Astrocyte (in vitro differentiated cells and primary cell): Measurements from ENCODE around the gene PDLIM1. TPM values are rescaled to one million over a fixed set of nuclear protein-coding genes. Genes with fewer than 3 reads are reported as not detected.

ENCODE experiments used
- DNase-seq: peaks from one replicate; pipeline ENCODE4 v3.0.0-alpha.2; 2010; ENCODE audit warnings: low read depth
- FAIRE-seq: peaks from 2 replicates; lab custom pipeline; 2011; peaks lifted over from hg19 to GRCh38; lab: Jason Lieb, UNC
- H2AFZ ChIP-seq: 2 replicates; pipeline ENCODE4 v1.6.0; 2012; ENCODE audit warnings: low read depth, low read length, inconsistent platforms
- H3K27ac ChIP-seq: 2 replicates; pipeline ENCODE4 v1.5.1; 2011; ENCODE audit warnings: low read depth, low read length, inconsistent platforms
- H3K27me3 ChIP-seq: 2 replicates; pipeline ENCODE4 v1.6.0; 2011; ENCODE audit warnings: low read length, inconsistent platforms; ENCODE audit not compliant: insufficient read depth
- H3K36me3 ChIP-seq: 2 replicates; pipeline ENCODE4 v1.5.1; 2011; ENCODE audit warnings: low read length, inconsistent platforms; ENCODE audit not compliant: insufficient read depth
- H3K4me1 ChIP-seq: 2 replicates; pipeline ENCODE4 v1.5.1; 2011; ENCODE audit warnings: low read length, inconsistent platforms; ENCODE audit not compliant: insufficient read depth
- H3K4me2 ChIP-seq: 2 replicates; pipeline ENCODE4 v1.6.0; 2012; ENCODE audit warnings: low read length, inconsistent platforms
- H3K4me3 ChIP-seq: 2 replicates; pipeline ENCODE4 v1.5.1; 2011; ENCODE audit warnings: low read depth, mild to moderate bottlenecking, low read length, inconsistent platforms; ENCODE audit not compliant: insufficient read depth
- H3K79me2 ChIP-seq: 2 replicates; pipeline ENCODE4 v1.6.0; 2012; ENCODE audit warnings: mild to moderate bottlenecking, low read length, inconsistent platforms; ENCODE audit not compliant: insufficient read depth
- H3K9ac ChIP-seq: 2 replicates; pipeline ENCODE4 v1.6.0; 2012; ENCODE audit warnings: mild to moderate bottlenecking, low read length, inconsistent platforms
- H3K9me3 ChIP-seq: 2 replicates; pipeline ENCODE4 v1.5.1; 2012; ENCODE audit warnings: low read depth, mild to moderate bottlenecking, low read length, inconsistent platforms; ENCODE audit not compliant: insufficient read depth
- H4K20me1 ChIP-seq: 2 replicates; pipeline ENCODE4 v1.6.0; 2012; ENCODE audit warnings: low read length, inconsistent platforms; ENCODE audit not compliant: insufficient read depth
- H3K27ac Mint-ChIP-seq: one replicate; pipeline ENCODE4 v1.8.0; 2021; ENCODE audit warnings: mild to moderate bottlenecking, mixed read lengths; ENCODE audit not compliant: unreplicated experiment
- H3K27me3 Mint-ChIP-seq: one replicate; pipeline ENCODE4 v1.8.0; 2021; ENCODE audit warnings: low read depth, mixed read lengths; ENCODE audit not compliant: unreplicated experiment
- H3K36me3 Mint-ChIP-seq: one replicate; pipeline ENCODE4 v1.8.0; 2021; ENCODE audit warnings: low read depth, mixed read lengths; ENCODE audit not compliant: unreplicated experiment
- H3K4me1 Mint-ChIP-seq: one replicate; pipeline ENCODE4 v1.8.0; 2021; ENCODE audit warnings: low read depth, mixed read lengths; ENCODE audit not compliant: unreplicated experiment
- H3K4me3 Mint-ChIP-seq: one replicate; pipeline ENCODE4 v1.8.0; 2021; ENCODE audit warnings: mild to moderate bottlenecking, moderate library complexity, mixed read lengths; ENCODE audit not compliant: unreplicated experiment
- H3K9me3 Mint-ChIP-seq: one replicate; pipeline ENCODE4 v1.8.0; 2021; ENCODE audit warnings: mild to moderate bottlenecking, mixed read lengths; ENCODE audit not compliant: unreplicated experiment
- EZH2 ChIP-seq: IDR thresholded peaks from 2 replicates; pipeline ENCODE4 v1.6.1; 2012; ENCODE audit warnings: mild to moderate bottlenecking, low read length, inconsistent platforms; ENCODE audit not compliant: insufficient read depth
- total RNA-seq: library from RNA; stranded (reverse); gene quantifications from 2 replicates; pipeline ENCODE4 v1.2.1, GENCODE V29; 2021
- TF ChIP-seq, protein P1 (sequence below): IDR thresholded peaks from 2 replicates; pipeline ENCODE4 v1.5.1; 2011; ENCODE audit warnings: low read depth, mild to moderate bottlenecking, inconsistent platforms, low read length, moderate library complexity; ENCODE audit not compliant: insufficient read depth

PDLIM1 gene
- total RNA-seq, 1 donor from 2014 or later: 320 TPM

DNA sequence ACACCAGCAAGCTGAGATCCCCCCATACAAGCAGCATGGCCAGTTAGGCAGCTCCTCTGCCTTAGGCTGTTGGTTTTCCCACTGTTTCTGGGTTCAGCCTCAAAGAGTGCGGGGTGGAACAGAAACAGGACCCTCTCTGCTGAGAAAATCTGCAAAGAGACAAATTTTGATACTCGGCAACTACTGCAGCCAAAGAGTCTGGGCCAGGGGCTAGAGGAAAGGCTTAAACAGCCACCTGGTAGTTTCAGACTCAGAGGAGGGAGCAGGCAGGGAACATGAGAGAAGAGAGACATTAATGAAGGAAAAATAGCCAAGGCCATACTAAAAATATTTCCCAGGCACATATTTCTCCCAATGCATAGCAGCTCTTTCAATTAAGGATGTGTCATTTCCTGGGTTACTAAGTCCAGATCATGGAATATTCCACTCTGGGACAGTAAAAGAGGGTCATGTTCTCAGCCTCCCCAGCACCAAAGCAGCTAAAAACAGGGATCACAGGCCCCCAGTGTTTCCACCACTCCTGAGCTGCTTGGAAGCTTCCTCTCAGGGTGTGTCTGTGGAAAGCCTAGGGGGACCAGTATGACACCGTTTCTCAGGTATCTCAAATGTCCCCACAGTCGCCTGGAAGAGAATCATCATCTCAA, 29.8 kb downstream of the PDLIM1 start:
- Mint-ChIP-seq H3K9me3 (peaks cover 2% of the 10 kb centered on the region), H3K4me1 (peaks cover 49% of the 10 kb centered on the region), H3K27me3 (no peaks in the 10 kb centered on the region), H3K27ac (peak overlapping the region; percentile 100), H3K4me3 (peak overlapping the region; percentile 50), H3K36me3 (peaks cover 42% of the 10 kb centered on the region)
- FAIRE-seq (no peak), DNase-seq (peak; percentile 81)
- Histone ChIP-seq H3K79me2 (peaks cover 11% of the 10 kb centered on the region), H3K27me3 (no peaks in the 10 kb centered on the region), H3K27ac (peak overlapping the region; percentile 96), H3K9me3 (peaks cover 2% of the 10 kb centered on the region), H3K4me1 (peaks cover 20% of the 10 kb centered on the region), H3K4me2 (peak overlapping the region; percentile 79), H3K36me3 (peaks cover 8% of the 10 kb centered on the region), H3K4me3 (peak overlapping the region; percentile 40), H2AFZ (no peak overlapping the region), H3K9ac (peak overlapping the region; percentile 83), H4K20me1 (no peaks in the 10 kb centered on the region)
- TF ChIP-seq EZH2: no peak
- TF ChIP-seq, protein P1, sequence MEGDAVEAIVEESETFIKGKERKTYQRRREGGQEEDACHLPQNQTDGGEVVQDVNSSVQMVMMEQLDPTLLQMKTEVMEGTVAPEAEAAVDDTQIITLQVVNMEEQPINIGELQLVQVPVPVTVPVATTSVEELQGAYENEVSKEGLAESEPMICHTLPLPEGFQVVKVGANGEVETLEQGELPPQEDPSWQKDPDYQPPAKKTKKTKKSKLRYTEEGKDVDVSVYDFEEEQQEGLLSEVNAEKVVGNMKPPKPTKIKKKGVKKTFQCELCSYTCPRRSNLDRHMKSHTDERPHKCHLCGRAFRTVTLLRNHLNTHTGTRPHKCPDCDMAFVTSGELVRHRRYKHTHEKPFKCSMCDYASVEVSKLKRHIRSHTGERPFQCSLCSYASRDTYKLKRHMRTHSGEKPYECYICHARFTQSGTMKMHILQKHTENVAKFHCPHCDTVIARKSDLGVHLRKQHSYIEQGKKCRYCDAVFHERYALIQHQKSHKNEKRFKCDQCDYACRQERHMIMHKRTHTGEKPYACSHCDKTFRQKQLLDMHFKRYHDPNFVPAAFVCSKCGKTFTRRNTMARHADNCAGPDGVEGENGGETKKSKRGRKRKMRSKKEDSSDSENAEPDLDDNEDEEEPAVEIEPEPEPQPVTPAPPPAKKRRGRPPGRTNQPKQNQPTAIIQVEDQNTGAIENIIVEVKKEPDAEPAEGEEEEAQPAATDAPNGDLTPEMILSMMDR: no peak

DNA sequence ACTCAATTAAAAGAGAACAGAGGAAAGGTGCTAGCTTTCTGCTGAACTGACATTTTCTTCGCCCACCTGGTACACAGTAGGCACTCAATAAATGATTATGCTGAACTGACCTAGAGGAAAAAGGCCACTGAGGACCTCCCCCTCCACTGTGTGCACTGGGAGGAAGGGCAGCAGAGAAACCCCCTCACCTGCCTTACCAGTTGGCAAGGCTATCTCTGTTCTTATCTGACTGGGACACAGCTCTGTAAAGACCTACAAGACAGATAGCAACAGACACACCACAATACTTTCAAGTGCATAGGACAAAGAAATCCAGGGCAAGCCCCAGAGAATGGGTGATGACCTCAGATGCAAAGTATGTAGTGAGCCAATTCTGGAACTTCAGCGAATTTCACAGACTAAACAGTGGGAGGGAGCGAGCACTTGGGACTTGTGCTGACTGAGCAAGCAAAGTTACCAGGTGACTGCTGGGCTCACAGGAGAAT, 30.4 kb downstream of the PDLIM1 start:
- H3K9me3 ChIP-seq: peaks cover 2% of the 10 kb centered on the region
- peak overlapping the region; percentile 40 for H3K4me3 ChIP-seq
- H4K20me1 ChIP-seq: no peaks in the 10 kb centered on the region
- Mint-ChIP-seq H3K4me1 (peaks cover 49% of the 10 kb centered on the region), H3K27me3 (no peaks in the 10 kb centered on the region), H3K9me3 (peaks cover 2% of the 10 kb centered on the region), H3K27ac (peak overlapping the region; percentile 100), H3K36me3 (peaks cover 47% of the 10 kb centered on the region), H3K4me3 (peak overlapping the region; percentile 50)
- peak overlapping the region; percentile 83 for H3K9ac ChIP-seq
- H3K4me1 ChIP-seq: peaks cover 20% of the 10 kb centered on the region
- peaks cover 8% of the 10 kb centered on the region for H3K36me3 ChIP-seq
- FAIRE-seq (peak; percentile 95), DNase-seq (peak; percentile 95)
- H3K79me2 ChIP-seq: peaks cover 11% of the 10 kb centered on the region
- no peaks in the 10 kb centered on the region for H3K27me3 ChIP-seq
- peak overlapping the region; percentile 96 for H3K27ac ChIP-seq
- H3K4me2 ChIP-seq: peak overlapping the region; percentile 79
- TF ChIP-seq, protein P1: no peak
- TF ChIP-seq EZH2: no peak
- H2AFZ ChIP-seq: no peak overlapping the region

DNA sequence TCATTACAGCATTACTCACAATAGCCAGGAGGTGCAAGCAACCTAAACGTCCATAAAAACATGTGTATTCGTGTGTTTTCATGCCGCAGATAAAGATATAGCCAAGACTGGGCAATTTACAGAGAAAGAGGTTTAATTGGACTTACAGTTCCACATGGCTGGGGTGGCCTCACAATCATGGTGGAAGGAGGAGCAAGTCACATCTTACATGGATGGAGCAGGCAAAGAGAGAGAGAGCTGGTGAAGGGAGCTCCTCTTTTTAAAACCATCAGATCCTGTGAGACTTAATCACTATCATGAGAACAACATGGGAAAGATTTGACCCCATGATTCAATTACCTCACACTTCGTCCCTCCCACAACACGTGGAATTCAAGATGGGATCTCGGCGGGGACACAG, 33.0 kb downstream of the PDLIM1 start:
- no peak overlapping the region for H3K9ac ChIP-seq
- FAIRE-seq (no peak), DNase-seq (no peak)
- H2AFZ ChIP-seq: no peak overlapping the region
- H3K27me3 ChIP-seq: no peaks in the 10 kb centered on the region
- H3K79me2 ChIP-seq: peaks cover 22% of the 10 kb centered on the region
- peaks cover 35% of the 10 kb centered on the region for H3K36me3 Mint-ChIP-seq
- no peak overlapping the region for H3K27ac ChIP-seq
- H3K27me3 Mint-ChIP-seq: no peaks in the 10 kb centered on the region
- H3K4me3 ChIP-seq: no peak overlapping the region
- no peak overlapping the region for H3K4me3 Mint-ChIP-seq
- H4K20me1 ChIP-seq: no peaks in the 10 kb centered on the region
- H3K9me3 ChIP-seq: peaks cover 2% of the 10 kb centered on the region
- peaks cover 8% of the 10 kb centered on the region for H3K36me3 ChIP-seq
- H3K9me3 Mint-ChIP-seq: peaks cover 2% of the 10 kb centered on the region
- H3K27ac Mint-ChIP-seq: no peak overlapping the region
- H3K4me1 Mint-ChIP-seq: peaks cover 33% of the 10 kb centered on the region
- H3K4me2 ChIP-seq: no peak overlapping the region
- TF ChIP-seq EZH2: no peak
- TF ChIP-seq, protein P1: no peak
- H3K4me1 ChIP-seq: peaks cover 20% of the 10 kb centered on the region
